H9 (cell line): Measurements from ENCODE around the gene MRPS27. TPM values are rescaled to one million over a fixed set of nuclear protein-coding genes. Genes with fewer than 3 reads are reported as not detected.

Experiments
- DNase-seq: peaks from one replicate; pipeline ENCODE4 v3.0.0-alpha.2; 2017
- H2AFZ ChIP-seq: one replicate; pipeline ENCODE4 v1.6.1; 2013; ENCODE audit warnings: mild to moderate bottlenecking, low read length, control low read depth, moderate library complexity
- H2AK5ac ChIP-seq: 2 replicates; pipeline ENCODE4 v1.6.1; 2013; ENCODE audit warnings: low read length, control low read depth, mixed read lengths; ENCODE audit not compliant: insufficient read length
- H2BK120ac ChIP-seq: one replicate; pipeline ENCODE4 v1.6.1; 2013; ENCODE audit warnings: low read depth, mild to moderate bottlenecking, low read length, control low read depth, inconsistent platforms; ENCODE audit not compliant: poor library complexity, severe bottlenecking
- H2BK12ac ChIP-seq: 2 replicates; pipeline ENCODE4 v1.6.1; 2013; ENCODE audit warnings: low read length, control low read depth, mixed read lengths, low read depth; ENCODE audit not compliant: insufficient read length
- H2BK15ac ChIP-seq: 2 replicates; pipeline ENCODE4 v1.6.1; 2013; ENCODE audit warnings: low read depth, low read length, control low read depth
- H2BK20ac ChIP-seq: one replicate; pipeline ENCODE4 v1.6.1; 2013; ENCODE audit warnings: low read depth, mild to moderate bottlenecking, low read length, control low read depth, inconsistent platforms; ENCODE audit not compliant: poor library complexity, severe bottlenecking
- H2BK5ac ChIP-seq: 2 replicates; pipeline ENCODE4 v1.6.1; 2013; ENCODE audit warnings: low read length, control low read depth, mixed read lengths; ENCODE audit not compliant: insufficient read length
- H3K14ac ChIP-seq: 2 replicates; pipeline ENCODE4 v1.6.1; 2013; ENCODE audit warnings: low read length, control low read depth; ENCODE audit not compliant: insufficient read depth
- H3K18ac ChIP-seq: 2 replicates; pipeline ENCODE4 v1.6.1; 2013; ENCODE audit warnings: low read depth, mild to moderate bottlenecking, mixed read lengths, low read length, control low read depth; ENCODE audit not compliant: insufficient read length
- H3K23ac ChIP-seq: 2 replicates; pipeline ENCODE4 v1.6.1; 2013; ENCODE audit warnings: low read length, control low read depth, mixed read lengths, low read depth; ENCODE audit not compliant: insufficient read length
- H3K23me2 ChIP-seq: 2 replicates; pipeline ENCODE4 v1.6.1; 2013; ENCODE audit warnings: low read depth, mild to moderate bottlenecking, mixed read lengths, low read length, control low read depth; ENCODE audit not compliant: insufficient read length, poor library complexity, severe bottlenecking
- H3K27ac ChIP-seq: 2 replicates; pipeline ENCODE4 v1.5.1; 2013; ENCODE audit warnings: low read length, control low read depth, mixed read lengths, low read depth; ENCODE audit not compliant: insufficient read length
- H3K27me3 ChIP-seq: 2 replicates; pipeline ENCODE4 v1.6.1; 2013; ENCODE audit warnings: low read length, control low read depth, inconsistent platforms; ENCODE audit not compliant: insufficient read depth
- H3K4ac ChIP-seq: 2 replicates; pipeline ENCODE4 v1.6.1; 2013; ENCODE audit warnings: low read depth, mild to moderate bottlenecking, control low read depth, inconsistent platforms, low read length, moderate library complexity
- H3K4me1 ChIP-seq: 2 replicates; pipeline ENCODE4 v1.6.1; 2013; ENCODE audit warnings: low read length, control low read depth, inconsistent platforms; ENCODE audit not compliant: insufficient read depth
- H3K4me2 ChIP-seq: 2 replicates; pipeline ENCODE4 v1.6.1; 2013; ENCODE audit warnings: low read length, control low read depth, mixed read lengths; ENCODE audit not compliant: insufficient read length, insufficient read depth
- H3K56ac ChIP-seq: 2 replicates; pipeline ENCODE4 v1.6.1; 2013; ENCODE audit warnings: low read depth, mild to moderate bottlenecking, mixed read lengths, low read length, control low read depth; ENCODE audit not compliant: insufficient read length
- H3K79me1 ChIP-seq: 2 replicates; pipeline ENCODE4 v1.6.1; 2013; ENCODE audit warnings: low read depth, mild to moderate bottlenecking, moderate library complexity, low read length, control low read depth, inconsistent platforms; ENCODE audit not compliant: insufficient read depth, poor library complexity, severe bottlenecking
- H3K79me2 ChIP-seq: 2 replicates; pipeline ENCODE4 v1.6.1; 2013; ENCODE audit warnings: low read length, control low read depth, inconsistent platforms; ENCODE audit not compliant: insufficient read depth
- H3K9ac ChIP-seq: 2 replicates; pipeline ENCODE4 v1.6.1; 2013; ENCODE audit warnings: low read length, control low read depth, mixed read lengths; ENCODE audit not compliant: insufficient read length; ENCODE audit errors: extremely low read depth
- H3K9me3 ChIP-seq: one replicate; pipeline ENCODE4 v1.6.1; 2013; ENCODE audit warnings: low read depth, low read length, inconsistent platforms; ENCODE audit not compliant: control insufficient read depth
- H3T11ph ChIP-seq: one replicate; pipeline ENCODE4 v1.6.1; 2013; ENCODE audit warnings: mild to moderate bottlenecking, low read length, control low read depth, inconsistent platforms
- H4K20me1 ChIP-seq: one replicate; pipeline ENCODE4 v1.6.1; 2013; ENCODE audit not compliant: control insufficient read depth, insufficient read length, insufficient read depth
- H4K5ac ChIP-seq: 2 replicates; pipeline ENCODE4 v1.6.1; 2013; ENCODE audit warnings: low read depth, mild to moderate bottlenecking, mixed read lengths, low read length, control low read depth; ENCODE audit not compliant: insufficient read length
- H4K8ac ChIP-seq: replicated peaks from 2 replicates; pipeline ENCODE4 v1.6.1; 2013; ENCODE audit warnings: low read length, control low read depth, mixed read lengths, low read depth; ENCODE audit not compliant: insufficient read length
- H4K91ac ChIP-seq: 2 replicates; pipeline ENCODE4 v1.6.1; 2013; ENCODE audit warnings: low read depth, mild to moderate bottlenecking, moderate library complexity, mixed read lengths, low read length, control low read depth; ENCODE audit not compliant: insufficient read length
- H3K27ac Mint-ChIP-seq, 3 experiments: 2 replicates in 2 of 3; 3 replicates in 1 of 3; pipeline ENCODE4 v1.8.0; 2020 to 2021; ENCODE audit warnings: mixed read lengths in 3 of 3, mild to moderate bottlenecking in 1 of 3, moderate library complexity in 1 of 3
- H3K27me3 Mint-ChIP-seq: 2 replicates; pipeline ENCODE4 v1.8.0; 2021; ENCODE audit warnings: low read depth, mild to moderate bottlenecking, moderate library complexity, mixed read lengths
- H3K36me3 Mint-ChIP-seq, 3 experiments: 2 replicates in 2 of 3; 3 replicates in 1 of 3; pipeline ENCODE4 v1.8.0; 2020 to 2021; ENCODE audit warnings: low read depth in 3 of 3, mixed read lengths in 3 of 3; ENCODE audit not compliant: insufficient read depth in 1 of 3
- H3K4me1 Mint-ChIP-seq, 2 experiments: 2 replicates each; pipeline ENCODE4 v1.8.0; 2020; ENCODE audit warnings: mixed read lengths in 2 of 2
- H3K4me3 Mint-ChIP-seq, 2 experiments: 2 replicates in 1 of 2; 3 replicates in 1 of 2; pipeline ENCODE4 v1.8.0; 2020 to 2021; ENCODE audit warnings: mild to moderate bottlenecking in 2 of 2, mixed read lengths in 2 of 2, moderate library complexity in 1 of 2
- H3K9me3 Mint-ChIP-seq, 2 experiments: 2 replicates in 1 of 2; 3 replicates in 1 of 2; pipeline ENCODE4 v1.8.0; 2020; ENCODE audit warnings: mild to moderate bottlenecking in 2 of 2, mixed read lengths in 2 of 2, moderate library complexity in 1 of 2
- WGBS: extraction: QIAGEN DNeasy Blood & Tissue Kit; methylation state at CpG from one replicate; pipeline ENCODE4 v1.1.7; 2013; ENCODE audit warnings: missing lambda C conversion rate, low lambda C conversion rate, mixed read lengths; ENCODE audit not compliant: insufficient read length; ENCODE audit errors: extremely low coverage; 5-methylcytosine and 5-hydroxymethylcytosine counted together
- total RNA-seq: library from RNA; stranded (reverse); gene quantifications from 2 replicates; pipeline ENCODE4 v1.2.1, GENCODE V29; 2021
- TF ChIP-seq, protein P1 (sequence below): fragments of 200-600 bp; sonication (generic); conservative IDR thresholded peaks from 3 replicates; pipeline ENCODE4 v1.8.0; 2021; ENCODE audit warnings: antibody characterized with exemption, mild to moderate bottlenecking

The MRPS27 gene
- total RNA-seq, 1 experiment from 2014 or later, result 83.3 TPM

DNA sequence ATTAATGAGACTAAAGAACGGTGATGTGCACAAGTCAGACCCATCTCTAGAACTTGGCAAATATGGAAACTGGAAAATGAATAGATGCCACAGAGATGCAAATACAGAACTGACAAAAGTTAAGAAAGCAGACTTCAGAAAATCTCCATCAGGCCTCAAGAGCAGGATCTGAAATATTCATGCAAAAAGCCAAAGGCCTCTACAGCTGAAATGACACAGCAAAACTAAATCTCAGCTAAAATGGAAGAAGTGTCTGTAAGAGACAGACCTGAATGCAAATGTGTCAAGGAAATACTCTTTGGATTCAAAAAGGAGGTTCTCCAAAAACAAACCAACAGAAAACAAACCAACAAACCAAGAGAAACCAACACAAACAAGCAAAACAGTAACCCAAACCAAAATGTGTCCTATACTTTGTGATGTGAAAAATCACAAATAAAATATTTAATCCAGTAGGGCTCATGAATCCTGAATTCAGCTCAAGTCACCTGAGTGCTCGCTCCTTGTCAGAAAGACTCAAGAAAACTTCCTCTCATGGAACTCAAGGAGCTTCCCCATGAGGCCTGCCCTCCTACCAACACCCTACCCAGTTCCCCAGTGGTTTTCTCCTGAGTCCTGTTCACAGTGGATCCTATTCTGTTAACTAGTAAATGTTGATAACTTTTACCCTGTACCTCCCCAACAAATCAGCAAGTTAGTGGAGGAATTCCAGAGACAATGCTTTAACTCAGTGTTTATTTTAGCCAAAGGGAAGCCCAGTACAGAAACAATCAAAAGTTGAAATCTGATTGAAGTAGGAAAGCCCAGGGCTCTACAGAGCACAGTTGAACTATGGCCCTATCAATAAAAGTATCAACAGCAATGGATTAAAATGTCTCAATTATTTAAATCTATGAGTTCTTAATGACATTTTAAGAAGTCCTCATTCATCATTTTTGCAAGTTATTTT, 14.6 kb downstream of the MRPS27 start:
- WGBS, result no CpG with 5 or more reads among the region's 2 CpGs

More for the DNA sequence above, 14.6 kb downstream of the MRPS27 start:
- Histone ChIP-seq H2AFZ (no peak overlapping the region), H3K9me3 (no peaks in the 10 kb centered on the region), H3K4me2 (no peak overlapping the region), H3K79me2 (peaks cover 7% of the 10 kb centered on the region; the same call in 1 of the 2 replicates), H3T11ph (no peak overlapping the region), H2BK15ac (no peak overlapping the region), H3K14ac (no peak overlapping the region), H3K23ac (no peak overlapping the region), H2AK5ac (no peak overlapping the region), H4K5ac (no peak overlapping the region), H3K18ac (no peak overlapping the region), H3K27me3 (no peaks in the 10 kb centered on the region), H2BK120ac (no peak overlapping the region), H3K4me1 (peaks cover 13% of the 10 kb centered on the region; the same call in 1 of the 2 replicates), H3K23me2 (no peaks in the 10 kb centered on the region), H3K4ac (no peak overlapping the region), H2BK20ac (no peak overlapping the region), H4K20me1 (no peaks in the 10 kb centered on the region), H3K79me1 (peaks cover 3% of the 10 kb centered on the region), H3K9ac (no peak overlapping the region), H3K27ac (no peak overlapping the region), H4K8ac (no peak overlapping the region), H4K91ac (no peak overlapping the region), H2BK5ac (no peak overlapping the region), H2BK12ac (no peak overlapping the region), H3K56ac (no peak overlapping the region)
- Mint-ChIP-seq H3K27ac (peak overlapping the region; percentile 82 to 94 (median 87)), H3K27me3 (no peaks in the 10 kb centered on the region), H3K4me1 (peaks cover 50 to 57% of the 10 kb centered on the region in 2 experiments), H3K4me3 (no peak overlapping the region), H3K36me3 (peaks cover 7 to 32% (median 18%) of the 10 kb centered on the region in 3 experiments; a peak in 6 of 7 replicates), H3K9me3 (no peaks in the 10 kb centered on the region; a peak in 1 of 5 replicates)
- TF ChIP-seq, protein P1, sequence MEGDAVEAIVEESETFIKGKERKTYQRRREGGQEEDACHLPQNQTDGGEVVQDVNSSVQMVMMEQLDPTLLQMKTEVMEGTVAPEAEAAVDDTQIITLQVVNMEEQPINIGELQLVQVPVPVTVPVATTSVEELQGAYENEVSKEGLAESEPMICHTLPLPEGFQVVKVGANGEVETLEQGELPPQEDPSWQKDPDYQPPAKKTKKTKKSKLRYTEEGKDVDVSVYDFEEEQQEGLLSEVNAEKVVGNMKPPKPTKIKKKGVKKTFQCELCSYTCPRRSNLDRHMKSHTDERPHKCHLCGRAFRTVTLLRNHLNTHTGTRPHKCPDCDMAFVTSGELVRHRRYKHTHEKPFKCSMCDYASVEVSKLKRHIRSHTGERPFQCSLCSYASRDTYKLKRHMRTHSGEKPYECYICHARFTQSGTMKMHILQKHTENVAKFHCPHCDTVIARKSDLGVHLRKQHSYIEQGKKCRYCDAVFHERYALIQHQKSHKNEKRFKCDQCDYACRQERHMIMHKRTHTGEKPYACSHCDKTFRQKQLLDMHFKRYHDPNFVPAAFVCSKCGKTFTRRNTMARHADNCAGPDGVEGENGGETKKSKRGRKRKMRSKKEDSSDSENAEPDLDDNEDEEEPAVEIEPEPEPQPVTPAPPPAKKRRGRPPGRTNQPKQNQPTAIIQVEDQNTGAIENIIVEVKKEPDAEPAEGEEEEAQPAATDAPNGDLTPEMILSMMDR, result no peak
- DNase-seq, result no peak
